GM12878 (cell line): ENCODE measurements around the gene NOL3. TPM values are rescaled to one million over a fixed set of nuclear protein-coding genes. Genes with fewer than 3 reads are reported as not detected.

Experiments
- DPF2 ChIP-seq: fragments of 450-650 bp; IDR thresholded peaks from 2 replicates; pipeline ENCODE4 v1.6.1; 2017; ENCODE audit warnings: mild to moderate bottlenecking
- HDAC2 ChIP-seq: fragments of 200-600 bp; sonication (generic); IDR thresholded peaks from 2 replicates; pipeline ENCODE4 v1.6.1; 2017
- NFYA ChIP-seq: IDR thresholded peaks from 2 replicates; pipeline ENCODE4 v1.6.1; 2011; ENCODE audit warnings: low read depth, mild to moderate bottlenecking, low read length, improper control_type of control experiment, borderline replicate concordance
- RB1 ChIP-seq: fragments of 450-650 bp; formaldehyde crosslinking; IDR thresholded peaks from 2 replicates; pipeline ENCODE4 v1.6.1; 2017; ENCODE audit warnings: mild to moderate bottlenecking, borderline replicate concordance
- SUPT20H ChIP-seq: IDR thresholded peaks from 2 replicates; pipeline ENCODE4 v1.6.1; 2011; ENCODE audit warnings: low read depth, mild to moderate bottlenecking, low read length, moderate library complexity, borderline replicate concordance; ENCODE audit not compliant: control insufficient read depth
- polyA plus RNA-seq, 11 experiments: library from polyadenylated mRNA; depleted of rRNA in 4 of 11; unstranded in 6 of 11; stranded (reverse) in 5 of 11; fragments of >200 nt; fragmentation: Nextera tagmentation in 4 of 11; fragmentation: Illumina TruSeq in 1 of 11; extraction: Ambion mirVana in 4 of 11; extraction: Trizol in 1 of 11; gene quantifications; 1 replicate in 1 of 11; 2 replicates in 10 of 11; pipeline versions ENCODE4 v1.2.1 to v1.2.3, GENCODE V29; 2011 to 2016; ENCODE audit warnings: inconsistent platforms in 2 of 11, missing spikeins in 2 of 11, low read depth in 1 of 11
- total RNA-seq, 4 experiments: library from RNA; depleted of rRNA in 3 of 4; stranded (reverse); fragments of >200 nt in 3 of 4; fragmentation: Illumina TruSeq in 1 of 4; extraction: Trizol in 1 of 4; gene quantifications; 2 replicates each; pipeline versions ENCODE4 v1.2.1 to v1.2.3, GENCODE V29; 2013 to 2021
- TF ChIP-seq, protein P1 (sequence below): fragments of 450-650 bp; IDR thresholded peaks from 2 replicates; pipeline ENCODE4 v1.6.1; 2017; ENCODE audit warnings: mild to moderate bottlenecking, moderate library complexity
- TF ChIP-seq, protein P2 (sequence below): fragments of 450-650 bp; IDR thresholded peaks from 2 replicates; pipeline ENCODE4 v1.6.1; 2017; ENCODE audit warnings: mild to moderate bottlenecking, moderate library complexity
- TF ChIP-seq, protein P3 (sequence below): fragments of 450-650 bp; IDR thresholded peaks from 2 replicates; pipeline ENCODE4 v1.6.1; 2018; ENCODE audit warnings: mild to moderate bottlenecking, low read depth, moderate library complexity; ENCODE audit not compliant: partially characterized antibody

Gene NOL3
- total and polyA plus RNA-seq, 10 of the 15 experiments (the other 5 are each of a cell fraction or from before 2014, with no cell fraction given): 0.31 to 18.4 (median 2.7) TPM

DNA sequence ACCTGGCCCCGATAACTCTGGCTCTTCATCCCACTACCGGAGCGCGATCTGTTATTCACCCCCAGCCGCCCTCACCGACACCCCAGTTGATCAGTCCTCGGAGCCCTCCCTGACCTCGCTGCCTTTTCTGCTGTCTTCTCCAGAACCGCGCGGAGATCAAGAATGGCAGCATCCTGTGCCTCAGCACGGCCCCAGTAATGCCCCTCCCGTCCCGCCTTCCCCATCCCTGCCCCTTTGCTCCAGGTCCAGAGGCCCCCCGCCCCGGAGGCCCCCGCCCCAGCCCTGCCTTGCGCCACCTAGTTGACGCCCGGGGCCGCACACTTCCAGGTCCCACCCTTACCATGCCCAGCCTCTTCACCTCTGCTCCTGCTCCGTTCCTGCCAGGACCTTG lies 29.5 kb downstream of the NOL3 start (continued):
- TF ChIP-seq, protein P1, sequence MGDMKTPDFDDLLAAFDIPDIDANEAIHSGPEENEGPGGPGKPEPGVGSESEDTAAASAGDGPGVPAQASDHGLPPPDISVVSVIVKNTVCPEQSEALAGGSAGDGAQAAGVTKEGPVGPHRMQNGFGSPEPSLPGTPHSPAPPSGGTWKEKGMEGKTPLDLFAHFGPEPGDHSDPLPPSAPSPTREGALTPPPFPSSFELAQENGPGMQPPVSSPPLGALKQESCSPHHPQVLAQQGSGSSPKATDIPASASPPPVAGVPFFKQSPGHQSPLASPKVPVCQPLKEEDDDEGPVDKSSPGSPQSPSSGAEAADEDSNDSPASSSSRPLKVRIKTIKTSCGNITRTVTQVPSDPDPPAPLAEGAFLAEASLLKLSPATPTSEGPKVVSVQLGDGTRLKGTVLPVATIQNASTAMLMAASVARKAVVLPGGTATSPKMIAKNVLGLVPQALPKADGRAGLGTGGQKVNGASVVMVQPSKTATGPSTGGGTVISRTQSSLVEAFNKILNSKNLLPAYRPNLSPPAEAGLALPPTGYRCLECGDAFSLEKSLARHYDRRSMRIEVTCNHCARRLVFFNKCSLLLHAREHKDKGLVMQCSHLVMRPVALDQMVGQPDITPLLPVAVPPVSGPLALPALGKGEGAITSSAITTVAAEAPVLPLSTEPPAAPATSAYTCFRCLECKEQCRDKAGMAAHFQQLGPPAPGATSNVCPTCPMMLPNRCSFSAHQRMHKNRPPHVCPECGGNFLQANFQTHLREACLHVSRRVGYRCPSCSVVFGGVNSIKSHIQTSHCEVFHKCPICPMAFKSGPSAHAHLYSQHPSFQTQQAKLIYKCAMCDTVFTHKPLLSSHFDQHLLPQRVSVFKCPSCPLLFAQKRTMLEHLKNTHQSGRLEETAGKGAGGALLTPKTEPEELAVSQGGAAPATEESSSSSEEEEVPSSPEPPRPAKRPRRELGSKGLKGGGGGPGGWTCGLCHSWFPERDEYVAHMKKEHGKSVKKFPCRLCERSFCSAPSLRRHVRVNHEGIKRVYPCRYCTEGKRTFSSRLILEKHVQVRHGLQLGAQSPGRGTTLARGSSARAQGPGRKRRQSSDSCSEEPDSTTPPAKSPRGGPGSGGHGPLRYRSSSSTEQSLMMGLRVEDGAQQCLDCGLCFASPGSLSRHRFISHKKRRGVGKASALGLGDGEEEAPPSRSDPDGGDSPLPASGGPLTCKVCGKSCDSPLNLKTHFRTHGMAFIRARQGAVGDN: no peak
- TF ChIP-seq NFYA (no peak), HDAC2 (no peak), SUPT20H (no peak), RB1 (no peak), DPF2 (no peak)
- TF ChIP-seq, protein P2, sequence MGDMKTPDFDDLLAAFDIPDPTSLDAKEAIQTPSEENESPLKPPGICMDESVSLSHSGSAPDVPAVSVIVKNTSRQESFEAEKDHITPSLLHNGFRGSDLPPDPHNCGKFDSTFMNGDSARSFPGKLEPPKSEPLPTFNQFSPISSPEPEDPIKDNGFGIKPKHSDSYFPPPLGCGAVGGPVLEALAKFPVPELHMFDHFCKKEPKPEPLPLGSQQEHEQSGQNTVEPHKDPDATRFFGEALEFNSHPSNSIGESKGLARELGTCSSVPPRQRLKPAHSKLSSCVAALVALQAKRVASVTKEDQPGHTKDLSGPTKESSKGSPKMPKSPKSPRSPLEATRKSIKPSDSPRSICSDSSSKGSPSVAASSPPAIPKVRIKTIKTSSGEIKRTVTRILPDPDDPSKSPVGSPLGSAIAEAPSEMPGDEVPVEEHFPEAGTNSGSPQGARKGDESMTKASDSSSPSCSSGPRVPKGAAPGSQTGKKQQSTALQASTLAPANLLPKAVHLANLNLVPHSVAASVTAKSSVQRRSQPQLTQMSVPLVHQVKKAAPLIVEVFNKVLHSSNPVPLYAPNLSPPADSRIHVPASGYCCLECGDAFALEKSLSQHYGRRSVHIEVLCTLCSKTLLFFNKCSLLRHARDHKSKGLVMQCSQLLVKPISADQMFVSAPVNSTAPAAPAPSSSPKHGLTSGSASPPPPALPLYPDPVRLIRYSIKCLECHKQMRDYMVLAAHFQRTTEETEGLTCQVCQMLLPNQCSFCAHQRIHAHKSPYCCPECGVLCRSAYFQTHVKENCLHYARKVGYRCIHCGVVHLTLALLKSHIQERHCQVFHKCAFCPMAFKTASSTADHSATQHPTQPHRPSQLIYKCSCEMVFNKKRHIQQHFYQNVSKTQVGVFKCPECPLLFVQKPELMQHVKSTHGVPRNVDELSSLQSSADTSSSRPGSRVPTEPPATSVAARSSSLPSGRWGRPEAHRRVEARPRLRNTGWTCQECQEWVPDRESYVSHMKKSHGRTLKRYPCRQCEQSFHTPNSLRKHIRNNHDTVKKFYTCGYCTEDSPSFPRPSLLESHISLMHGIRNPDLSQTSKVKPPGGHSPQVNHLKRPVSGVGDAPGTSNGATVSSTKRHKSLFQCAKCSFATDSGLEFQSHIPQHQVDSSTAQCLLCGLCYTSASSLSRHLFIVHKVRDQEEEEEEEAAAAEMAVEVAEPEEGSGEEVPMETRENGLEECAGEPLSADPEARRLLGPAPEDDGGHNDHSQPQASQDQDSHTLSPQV: no peak
- TF ChIP-seq, protein P3, sequence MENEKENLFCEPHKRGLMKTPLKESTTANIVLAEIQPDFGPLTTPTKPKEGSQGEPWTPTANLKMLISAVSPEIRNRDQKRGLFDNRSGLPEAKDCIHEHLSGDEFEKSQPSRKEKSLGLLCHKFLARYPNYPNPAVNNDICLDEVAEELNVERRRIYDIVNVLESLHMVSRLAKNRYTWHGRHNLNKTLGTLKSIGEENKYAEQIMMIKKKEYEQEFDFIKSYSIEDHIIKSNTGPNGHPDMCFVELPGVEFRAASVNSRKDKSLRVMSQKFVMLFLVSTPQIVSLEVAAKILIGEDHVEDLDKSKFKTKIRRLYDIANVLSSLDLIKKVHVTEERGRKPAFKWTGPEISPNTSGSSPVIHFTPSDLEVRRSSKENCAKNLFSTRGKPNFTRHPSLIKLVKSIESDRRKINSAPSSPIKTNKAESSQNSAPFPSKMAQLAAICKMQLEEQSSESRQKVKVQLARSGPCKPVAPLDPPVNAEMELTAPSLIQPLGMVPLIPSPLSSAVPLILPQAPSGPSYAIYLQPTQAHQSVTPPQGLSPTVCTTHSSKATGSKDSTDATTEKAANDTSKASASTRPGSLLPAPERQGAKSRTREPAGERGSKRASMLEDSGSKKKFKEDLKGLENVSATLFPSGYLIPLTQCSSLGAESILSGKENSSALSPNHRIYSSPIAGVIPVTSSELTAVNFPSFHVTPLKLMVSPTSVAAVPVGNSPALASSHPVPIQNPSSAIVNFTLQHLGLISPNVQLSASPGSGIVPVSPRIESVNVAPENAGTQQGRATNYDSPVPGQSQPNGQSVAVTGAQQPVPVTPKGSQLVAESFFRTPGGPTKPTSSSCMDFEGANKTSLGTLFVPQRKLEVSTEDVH: no peak
